Sigmoid colon (tissue), 7 donors: ENCODE results near the gene VAC14. TPM values are rescaled to one million over a fixed set of nuclear protein-coding genes. Genes with fewer than 3 reads are reported as not detected.
A peak's percentile ranks its signal among the peaks of the same experiment; 100 is the strongest.

Experiments
- DNase-seq: peaks from one replicate; pipeline ENCODE4 v3.0.0-alpha.2; 2019
- H3K27ac ChIP-seq, 4 donors: fragments of 200-600 bp; sonication (generic); one replicate each; pipeline ENCODE4 v1.5.1; 2016 to 2019; ENCODE audit warnings: mild to moderate bottlenecking in 1 of 4
- H3K27me3 ChIP-seq, 3 donors: fragments of 200-600 bp; sonication (generic); one replicate each; pipeline ENCODE4 v1.5.1; 2019; ENCODE audit warnings: mild to moderate bottlenecking in 1 of 3
- H3K36me3 ChIP-seq, 4 donors: fragments of 200-600 bp; sonication (generic); one replicate each; pipeline ENCODE4 v1.5.1; 2016 to 2019
- H3K4me1 ChIP-seq, 4 donors: fragments of 200-600 bp; sonication (generic); one replicate each; pipeline ENCODE4 v1.5.1; 2017 to 2019
- H3K4me3 ChIP-seq, 4 donors: fragments of 200-600 bp; sonication (generic); one replicate each; pipeline ENCODE4 v1.5.1; 2017 to 2019; ENCODE audit warnings: mild to moderate bottlenecking in 2 of 4, moderate library complexity in 1 of 4
- H3K9me3 ChIP-seq, 4 donors: fragments of 200-600 bp in 3 of 4; sonication (generic) in 3 of 4; one replicate each; pipeline versions ENCODE4 v1.5.1 to v1.6.1; 2013 to 2019
- EP300 ChIP-seq, 4 donors: sonication (generic); formaldehyde crosslinking; IDR thresholded peaks; one replicate each; pipeline ENCODE4 v1.6.1; 2017; ENCODE audit warnings: antibody characterized with exemption in 4 of 4
- POLR2A ChIP-seq, 2 donors: fragments of 450-650 bp; IDR thresholded peaks; one replicate each; pipeline ENCODE4 v1.6.1; 2016; ENCODE audit warnings: antibody characterized with exemption in 2 of 2, mild to moderate bottlenecking in 2 of 2, moderate library complexity in 2 of 2
- POLR2AphosphoS5 ChIP-seq, 4 donors: sonication (generic); formaldehyde crosslinking; IDR thresholded peaks; one replicate each; pipeline ENCODE4 v1.6.1; 2017; ENCODE audit warnings: antibody characterized with exemption in 4 of 4
- WGBS, 2 donors: extraction: QIAGEN DNeasy Blood & Tissue Kit; methylation state at CpG; one replicate each; pipeline ENCODE4 v1.1.7; 2013; 5-methylcytosine and 5-hydroxymethylcytosine counted together
- intact Hi-C: fragments of 100-400 bp; cut with DNase I; formaldehyde crosslinking; loops from one replicate; pipeline ENCODE4 v1.15.1; 2023
- polyA plus RNA-seq, 3 donors: library from polyadenylated mRNA; stranded (reverse); fragments of 200-250 nt; gene quantifications; one replicate each; pipeline ENCODE4 v1.2.3, GENCODE V29; 2013
- total RNA-seq, 4 donors: library from RNA; depleted of rRNA; stranded (reverse); fragments of >200 nt; gene quantifications; one replicate each; pipeline ENCODE4 v1.1.0, GENCODE V29; 2016
- TF ChIP-seq, protein P1 (sequence below), 4 experiments: fragments of 450-650 bp in 3 of 4; fragments of 200-600 bp in 1 of 4; IDR thresholded peaks; one replicate each; pipeline ENCODE4 v1.5.1; 2016 to 2019; ENCODE audit warnings: antibody characterized with exemption in 4 of 4, mild to moderate bottlenecking in 3 of 4, moderate library complexity in 2 of 4
- donor health status: healthy with polysubstance abuse.
- donor health status: Bipolar disorder and iron deficiency.
- donor health status: healthy.

The VAC14 gene
- total and polyA plus RNA-seq, 7 donors: 16.8 to 36.2 (median 22.1) TPM

GRCh38 chr16:70661534-70661917, 139.4 kb downstream of the VAC14 start:
- no peak overlapping the region for H3K4me3 ChIP-seq
- TF ChIP-seq EP300 (IDR thresholded peaks at IDR 0.05) (no peak), POLR2A (IDR thresholded peaks at IDR 0.05) (no peak), POLR2AphosphoS5 (IDR thresholded peaks at IDR 0.05) (peak in 1 of 4 donors; percentile 5)
- TF ChIP-seq, protein P1, sequence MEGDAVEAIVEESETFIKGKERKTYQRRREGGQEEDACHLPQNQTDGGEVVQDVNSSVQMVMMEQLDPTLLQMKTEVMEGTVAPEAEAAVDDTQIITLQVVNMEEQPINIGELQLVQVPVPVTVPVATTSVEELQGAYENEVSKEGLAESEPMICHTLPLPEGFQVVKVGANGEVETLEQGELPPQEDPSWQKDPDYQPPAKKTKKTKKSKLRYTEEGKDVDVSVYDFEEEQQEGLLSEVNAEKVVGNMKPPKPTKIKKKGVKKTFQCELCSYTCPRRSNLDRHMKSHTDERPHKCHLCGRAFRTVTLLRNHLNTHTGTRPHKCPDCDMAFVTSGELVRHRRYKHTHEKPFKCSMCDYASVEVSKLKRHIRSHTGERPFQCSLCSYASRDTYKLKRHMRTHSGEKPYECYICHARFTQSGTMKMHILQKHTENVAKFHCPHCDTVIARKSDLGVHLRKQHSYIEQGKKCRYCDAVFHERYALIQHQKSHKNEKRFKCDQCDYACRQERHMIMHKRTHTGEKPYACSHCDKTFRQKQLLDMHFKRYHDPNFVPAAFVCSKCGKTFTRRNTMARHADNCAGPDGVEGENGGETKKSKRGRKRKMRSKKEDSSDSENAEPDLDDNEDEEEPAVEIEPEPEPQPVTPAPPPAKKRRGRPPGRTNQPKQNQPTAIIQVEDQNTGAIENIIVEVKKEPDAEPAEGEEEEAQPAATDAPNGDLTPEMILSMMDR (IDR thresholded peaks at IDR 0.05): no peak
- intact Hi-C loops: no loop called here
- no peaks in the 10 kb centered on the region for H3K9me3 ChIP-seq
- WGBS, 2 donors: 83 to 86% methylated on average over 17 of the region's 17 CpGs
- peaks cover 35 to 38% (median 36%) of the 10 kb centered on the region in 4 donors for H3K36me3 ChIP-seq
- peak overlapping the region; percentile 8 to 77 (median 66) for H3K27ac ChIP-seq
- no peaks in the 10 kb centered on the region for H3K27me3 ChIP-seq
- H3K4me1 ChIP-seq: peaks cover 0 to 36% (median 29%) of the 10 kb centered on the region in 4 donors
- DNase-seq: peak; percentile 75

- no peak for TF ChIP-seq POLR2A (IDR thresholded peaks at IDR 0.05)
- TF ChIP-seq EP300 (IDR thresholded peaks at IDR 0.05): no peak
- no peak for TF ChIP-seq POLR2AphosphoS5 (IDR thresholded peaks at IDR 0.05)
- intact Hi-C loops: no loop called here
- Histone ChIP-seq H3K27ac (peak overlapping the region in 3 of 4 donors; percentile 7 to 77 (median 75)), H3K36me3 (peaks cover 28 to 30% (median 29%) of the 10 kb centered on the region in 4 donors), H3K4me3 (no peak overlapping the region), H3K4me1 (peaks cover 0 to 36% (median 29%) of the 10 kb centered on the region in 4 donors), H3K9me3 (no peaks in the 10 kb centered on the region), H3K27me3 (no peaks in the 10 kb centered on the region)
- peak; percentile 56 for DNase-seq
- WGBS, 2 donors: 51 to 72% methylated on average over 7 of the region's 7 CpGs
Observed at GRCh38 chr16:70660672-70661350, 140.1 kb downstream of the VAC14 start.

DNA sequence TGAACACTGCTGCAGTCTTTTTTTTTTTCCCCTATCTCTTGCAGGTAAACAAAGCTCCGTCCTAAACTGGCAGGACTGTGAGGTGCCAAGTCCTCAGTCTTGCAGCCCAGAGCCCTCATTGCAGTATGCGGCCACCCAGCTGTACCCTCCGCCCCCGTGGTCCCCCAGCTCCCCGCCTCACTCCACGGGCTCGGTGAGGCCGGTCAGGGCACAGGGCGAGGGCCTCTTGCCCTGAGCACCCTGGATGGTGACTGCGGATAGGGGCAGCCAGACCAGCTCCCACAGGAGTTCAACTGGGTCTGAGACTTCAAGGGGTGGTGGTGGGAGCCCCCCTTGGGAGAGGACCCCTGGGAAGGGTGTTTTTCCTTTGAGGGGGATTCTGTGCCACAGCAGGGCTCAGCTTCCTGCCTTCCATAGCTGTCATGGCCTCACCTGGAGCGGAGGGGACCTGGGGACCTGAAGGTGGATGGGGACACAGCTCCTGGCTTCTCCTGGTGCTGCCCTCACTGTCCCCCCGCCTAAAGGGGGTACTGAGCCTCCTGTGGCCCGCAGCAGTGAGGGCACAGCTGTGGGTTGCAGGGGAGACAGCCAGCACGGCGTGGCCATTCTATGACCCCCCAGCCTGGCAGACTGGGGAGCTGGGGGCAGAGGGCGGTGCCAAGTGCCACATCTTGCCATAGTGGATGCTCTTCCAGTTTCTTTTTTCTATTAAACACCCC, 140.8 kb downstream of the VAC14 start:
- peaks cover 0 to 36% (median 28%) of the 10 kb centered on the region in 4 donors for H3K4me1 ChIP-seq
- no peak overlapping the region for H3K4me3 ChIP-seq
- peaks cover 21 to 24% (median 22%) of the 10 kb centered on the region in 4 donors for H3K36me3 ChIP-seq
- intact Hi-C loops: loop anchor here (10.0 kb wide), 1 partner anchor 285 kb away; no protein-coding TSS in a partner anchor
- TF ChIP-seq, protein P1 (IDR thresholded peaks at IDR 0.05): no peak
- peak in 2 of 4 donors; percentile 35 to 46 for TF ChIP-seq POLR2AphosphoS5 (IDR thresholded peaks at IDR 0.05)
- peak overlapping the region in 3 of 4 donors; percentile 7 to 77 (median 75) for H3K27ac ChIP-seq
- DNase-seq: peak; percentile 60
- 80 to 82% methylated on average over 16 of the region's 16 CpGs for WGBS, 2 donors
- no peaks in the 10 kb centered on the region for H3K27me3 ChIP-seq
- H3K9me3 ChIP-seq: no peaks in the 10 kb centered on the region

- Histone ChIP-seq H3K4me3 (no peak overlapping the region), H3K27ac (no peak overlapping the region), H3K9me3 (no peaks in the 10 kb centered on the region), H3K36me3 (peaks cover 15 to 19% (median 16%) of the 10 kb centered on the region in 4 donors), H3K27me3 (no peaks in the 10 kb centered on the region), H3K4me1 (peaks cover 0 to 37% (median 28%) of the 10 kb centered on the region in 4 donors)
- peak; percentile 63 for DNase-seq
- intact Hi-C loops: loop anchor here (10.0 kb wide), 1 partner anchor 285 kb away; no protein-coding TSS in a partner anchor
- 83 to 91% methylated on average over 12 of the region's 12 CpGs for WGBS, 2 donors
- TF ChIP-seq EP300 (IDR thresholded peaks at IDR 0.05) (no peak), POLR2A (IDR thresholded peaks at IDR 0.05) (no peak), POLR2AphosphoS5 (IDR thresholded peaks at IDR 0.05) (no peak)
- TF ChIP-seq, protein P1 (IDR thresholded peaks at IDR 0.05): no peak
Observed at GRCh38 chr16:70659546-70659945, 141.4 kb downstream of the VAC14 start.

DNA sequence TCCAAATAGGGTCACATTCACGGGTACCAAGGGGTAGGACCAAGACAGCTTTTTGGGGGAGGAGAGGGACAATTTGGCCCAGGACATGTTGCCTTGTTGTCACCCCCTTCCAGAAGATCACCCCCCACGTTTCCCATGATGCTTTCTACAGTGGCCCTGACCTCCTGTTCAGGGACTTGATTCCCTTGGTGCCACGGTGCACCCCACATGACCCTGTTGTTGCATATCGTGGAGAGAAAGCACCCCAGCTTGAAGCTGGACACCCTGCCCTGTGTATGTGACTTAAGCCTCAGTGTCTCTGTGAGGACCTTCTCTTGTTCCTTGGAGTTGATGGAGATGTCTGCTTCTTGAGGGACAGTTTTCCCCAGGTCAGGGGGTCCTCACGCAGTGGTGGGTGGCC, 142.0 kb downstream of the VAC14 start:
- 80 to 86% methylated on average over 5 of the region's 5 CpGs for WGBS, 2 donors
- H3K27ac ChIP-seq: no peak overlapping the region
- TF ChIP-seq, protein P1 (IDR thresholded peaks at IDR 0.05): no peak
- TF ChIP-seq EP300 (IDR thresholded peaks at IDR 0.05) (no peak), POLR2AphosphoS5 (IDR thresholded peaks at IDR 0.05) (no peak), POLR2A (IDR thresholded peaks at IDR 0.05) (no peak)

More for the DNA sequence above, 142.0 kb downstream of the VAC14 start:
- H3K9me3 ChIP-seq: no peaks in the 10 kb centered on the region
- H3K36me3 ChIP-seq: peaks cover 9 to 12% (median 10%) of the 10 kb centered on the region in 4 donors
- intact Hi-C loops: loop anchor here (10.0 kb wide), 1 partner anchor 284 kb away; no protein-coding TSS in a partner anchor
- H3K4me1 ChIP-seq: peaks cover 0 to 43% (median 34%) of the 10 kb centered on the region in 4 donors
- no peaks in the 10 kb centered on the region for H3K27me3 ChIP-seq
- DNase-seq: peak; percentile 38
- no peak overlapping the region for H3K4me3 ChIP-seq
